ENCODE measurements around the gene NOL4L.

The NOL4L gene

GRCh38 chr20:32523613-32524213 lies 61.4 kb downstream of the NOL4L start (continued):
- TF ChIP-seq, protein P1, sequence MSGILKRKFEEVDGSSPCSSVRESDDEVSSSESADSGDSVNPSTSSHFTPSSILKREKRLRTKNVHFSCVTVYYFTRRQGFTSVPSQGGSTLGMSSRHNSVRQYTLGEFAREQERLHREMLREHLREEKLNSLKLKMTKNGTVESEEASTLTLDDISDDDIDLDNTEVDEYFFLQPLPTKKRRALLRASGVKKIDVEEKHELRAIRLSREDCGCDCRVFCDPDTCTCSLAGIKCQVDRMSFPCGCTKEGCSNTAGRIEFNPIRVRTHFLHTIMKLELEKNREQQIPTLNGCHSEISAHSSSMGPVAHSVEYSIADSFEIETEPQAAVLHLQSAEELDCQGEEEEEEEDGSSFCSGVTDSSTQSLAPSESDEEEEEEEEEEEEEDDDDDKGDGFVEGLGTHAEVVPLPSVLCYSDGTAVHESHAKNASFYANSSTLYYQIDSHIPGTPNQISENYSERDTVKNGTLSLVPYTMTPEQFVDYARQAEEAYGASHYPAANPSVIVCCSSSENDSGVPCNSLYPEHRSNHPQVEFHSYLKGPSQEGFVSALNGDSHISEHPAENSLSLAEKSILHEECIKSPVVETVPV (CRISPR knock-in tag; IDR thresholded peaks at IDR 0.05), result no peak
- TF ChIP-seq, protein P2, sequence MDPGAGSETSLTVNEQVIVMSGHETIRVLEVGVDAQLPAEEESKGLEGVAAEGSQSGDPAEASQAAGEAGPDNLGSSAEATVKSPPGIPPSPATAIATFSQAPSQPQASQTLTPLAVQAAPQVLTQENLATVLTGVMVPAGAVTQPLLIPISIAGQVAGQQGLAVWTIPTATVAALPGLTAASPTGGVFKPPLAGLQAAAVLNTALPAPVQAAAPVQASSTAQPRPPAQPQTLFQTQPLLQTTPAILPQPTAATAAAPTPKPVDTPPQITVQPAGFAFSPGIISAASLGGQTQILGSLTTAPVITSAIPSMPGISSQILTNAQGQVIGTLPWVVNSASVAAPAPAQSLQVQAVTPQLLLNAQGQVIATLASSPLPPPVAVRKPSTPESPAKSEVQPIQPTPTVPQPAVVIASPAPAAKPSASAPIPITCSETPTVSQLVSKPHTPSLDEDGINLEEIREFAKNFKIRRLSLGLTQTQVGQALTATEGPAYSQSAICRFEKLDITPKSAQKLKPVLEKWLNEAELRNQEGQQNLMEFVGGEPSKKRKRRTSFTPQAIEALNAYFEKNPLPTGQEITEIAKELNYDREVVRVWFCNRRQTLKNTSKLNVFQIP (CRISPR knock-in tag; IDR thresholded peaks at IDR 0.05; ENCODE audit: borderline replicate concordance, low read depth), result no peak
- TF ChIP-seq TOX (CRISPR knock-in tag; IDR thresholded peaks at IDR 0.05; ENCODE audit: borderline replicate concordance), result no peak

GRCh38 chr20:32522776-32523612 lies 62.1 kb downstream of the NOL4L start:
- ATAC-seq, result no peak; the same call in 2 of the 3 replicates
- TF ChIP-seq, protein P2 (CRISPR knock-in tag; IDR thresholded peaks at IDR 0.05; ENCODE audit: borderline replicate concordance, low read depth), result no peak
- TF ChIP-seq TCF4 (CRISPR knock-in tag; IDR thresholded peaks at IDR 0.05; ENCODE audit: borderline replicate concordance) (no peak), ARNTL (CRISPR knock-in tag; IDR thresholded peaks at IDR 0.05; ENCODE audit: borderline replicate concordance, low read depth) (no peak), PATZ1 (CRISPR knock-in tag; IDR thresholded peaks at IDR 0.05; ENCODE audit: borderline replicate concordance) (no peak), ZNF70 (CRISPR knock-in tag; IDR thresholded peaks at IDR 0.05) (no peak), ZFP3 (CRISPR knock-in tag; IDR thresholded peaks at IDR 0.05) (no peak), BACH2 (CRISPR knock-in tag; IDR thresholded peaks at IDR 0.05; ENCODE audit: borderline replicate concordance) (no peak), GLIS3 (CRISPR knock-in tag; IDR thresholded peaks at IDR 0.05) (no peak), ZC3H10 (CRISPR knock-in tag; IDR thresholded peaks at IDR 0.05) (no peak), ZNF8 (CRISPR knock-in tag; IDR thresholded peaks at IDR 0.05) (no peak), ZNF565 (CRISPR knock-in tag; conservative IDR thresholded peaks at IDR 0.05; ENCODE audit: low read depth) (no peak), CSDC2 (CRISPR knock-in tag; IDR thresholded peaks at IDR 0.05) (no peak), PPARA (CRISPR knock-in tag; IDR thresholded peaks at IDR 0.05; ENCODE audit: borderline replicate concordance) (no peak), ZFP30 (CRISPR knock-in tag; IDR thresholded peaks at IDR 0.05) (no peak), ISL1 (CRISPR knock-in tag; IDR thresholded peaks at IDR 0.05) (no peak)
- TF ChIP-seq, protein P1 (CRISPR knock-in tag; IDR thresholded peaks at IDR 0.05), result no peak

GRCh38 chr20:32522526-32522775 lies 62.7 kb downstream of the NOL4L start:
- TF ChIP-seq ZNF70 (CRISPR knock-in tag; IDR thresholded peaks at IDR 0.05), result no peak
- ATAC-seq, result peak; percentile 31

DNA sequence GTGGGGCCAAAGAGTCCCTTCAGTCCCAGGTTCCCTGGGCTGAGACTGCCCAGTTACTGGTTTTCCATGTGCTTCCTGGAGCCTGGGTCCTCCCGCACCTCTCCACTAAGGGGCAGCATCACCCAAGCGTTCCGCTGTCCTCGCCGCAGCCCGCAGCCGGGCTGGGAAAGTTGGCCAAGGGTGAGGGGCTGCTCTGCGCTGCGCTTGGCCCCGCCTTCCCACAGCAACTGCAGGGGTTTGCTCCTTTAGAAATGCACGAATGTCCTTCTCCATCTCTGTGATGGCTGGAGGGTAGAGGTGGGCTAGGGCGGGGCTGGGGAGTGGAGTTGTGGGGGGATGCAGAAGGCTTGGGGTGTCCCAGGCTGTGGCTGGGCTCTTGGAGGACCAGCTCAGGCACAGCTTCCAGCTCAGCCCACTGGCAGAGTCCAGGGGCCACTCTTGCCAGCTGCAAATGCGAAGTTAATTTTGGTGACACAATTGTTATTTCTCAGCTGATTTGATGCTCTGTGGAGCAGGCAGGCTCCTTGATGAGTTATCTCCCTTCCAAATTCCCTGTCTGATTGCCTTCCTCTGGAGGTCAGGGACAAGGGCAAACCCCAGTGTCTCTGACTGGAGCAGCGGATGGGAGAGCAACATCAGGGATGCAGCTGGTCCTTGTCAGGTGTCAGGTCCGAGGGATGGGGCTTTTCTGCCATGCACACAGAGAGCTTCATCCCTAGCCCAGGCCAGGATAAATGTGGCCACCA lies 63.2 kb downstream of the NOL4L start:
- ATAC-seq, result peak; percentile 88
- TF ChIP-seq TSHZ2 (CRISPR knock-in tag; IDR thresholded peaks at IDR 0.05) (no peak), ZFP30 (CRISPR knock-in tag; IDR thresholded peaks at IDR 0.05) (no peak), PATZ1 (CRISPR knock-in tag; IDR thresholded peaks at IDR 0.05; ENCODE audit: borderline replicate concordance) (no peak), SNAI2 (CRISPR knock-in tag; IDR thresholded peaks at IDR 0.05) (no peak), ISL1 (CRISPR knock-in tag; IDR thresholded peaks at IDR 0.05) (no peak)

Data from SK-N-SH treated with all-trans-retinoic acid at 6 μM for 48 hours (cell line).